DMS153 treated with DMSO at 0.1 percent for 48 hours (cell line): ENCODE data around the gene IRAG1.
A peak's percentile ranks its signal among the peaks of the same experiment; 100 is the strongest.
"Not testable (repeated sequence)": the region's sequence is repeated elsewhere in the genome, so short reads cannot be mapped to it uniquely, and the experiment has no call there.

Source experiments
- DNase-seq: peaks from one replicate; lab custom pipeline; 2025; ENCODE audit not compliant: unreplicated experiment; lab: John Stamatoyannopoulos, UW

IRAG1 gene

GRCh38 chr11:10701982-10702381 lies 8.4 kb upstream of the IRAG1 start:
- no peak for DNase-seq

GRCh38 chr11:10699072-10699471 lies 5.5 kb upstream of the IRAG1 start:
- DNase-seq: no peak

GRCh38 chr11:10697323-10697620 lies 3.7 kb upstream of the IRAG1 start:
- DNase-seq: no peak

GRCh38 chr11:10696468-10697322 lies 3.1 kb upstream of the IRAG1 start:
- no peak for DNase-seq

GRCh38 chr11:10695833-10696232 lies 2.3 kb upstream of the IRAG1 start:
- DNase-seq: no peak

- DNase-seq: no peak
Observed at GRCh38 chr11:10694486-10695239, 1.1 kb upstream of the IRAG1 start.

- DNase-seq: no peak
Observed at GRCh38 chr11:10692531-10693115, 932 bp downstream of the IRAG1 start.

GRCh38 chr11:10688401-10688800 lies 5.2 kb downstream of the IRAG1 start:
- DNase-seq: no peak

GRCh38 chr11:10686311-10686710 lies 7.2 kb downstream of the IRAG1 start:
- DNase-seq: no peak

- no peak for DNase-seq
Observed at GRCh38 chr11:10683429-10683828, 10.1 kb downstream of the IRAG1 start.

- no peak for DNase-seq
Observed at GRCh38 chr11:10680956-10681487, 12.5 kb downstream of the IRAG1 start.

GRCh38 chr11:10680279-10680678 lies 13.3 kb downstream of the IRAG1 start:
- not testable (repeated sequence) for DNase-seq

GRCh38 chr11:10679644-10680043 lies 13.9 kb downstream of the IRAG1 start:
- DNase-seq: no peak

- no peak for DNase-seq
Observed at GRCh38 chr11:10678101-10678500, 15.5 kb downstream of the IRAG1 start.

- DNase-seq: no peak
Observed at GRCh38 chr11:10676919-10677318, 16.6 kb downstream of the IRAG1 start.

- no peak for DNase-seq
Observed at GRCh38 chr11:10674911-10675440, 18.6 kb downstream of the IRAG1 start.

- DNase-seq: no peak
Observed at GRCh38 chr11:10674440-10674855, 19.1 kb downstream of the IRAG1 start.

GRCh38 chr11:10673501-10674062 lies 20.0 kb downstream of the IRAG1 start:
- DNase-seq: no peak

GRCh38 chr11:10670099-10670498 lies 23.5 kb downstream of the IRAG1 start:
- no peak for DNase-seq

- peak; percentile 51 for DNase-seq
Observed at GRCh38 chr11:10669258-10670033, 24.1 kb downstream of the IRAG1 start.

- no peak for DNase-seq
Observed at GRCh38 chr11:10667521-10667885, 26.1 kb downstream of the IRAG1 start.
